Measurements from ENCODE around the gene RAB21.

RAB21 gene

GRCh38 chr12:71744522-71745300, 10.0 kb upstream of the RAB21 start:
- no peak for DNase-seq
- Histone ChIP-seq H3K27ac (no peak overlapping the region), H3K27me3 (ENCODE audit: insufficient read depth, low read depth, severe bottlenecking) (no peaks in the 10 kb centered on the region), H3K4me3 (ENCODE audit: low read depth, low read length) (no peak overlapping the region), H3K36me3 (no peaks in the 10 kb centered on the region), H3K9me3 (ENCODE audit: severe bottlenecking) (no peaks in the 10 kb centered on the region)
- no peak for TF ChIP-seq CTCF (IDR thresholded peaks at IDR 0.05; ENCODE audit: low read depth, low read length)

- TF ChIP-seq CTCF (IDR thresholded peaks at IDR 0.05; ENCODE audit: low read depth, low read length) = peak; percentile 57
- DNase-seq = peak; percentile 24
Observed at GRCh38 chr12:71746974-71747611, 7.6 kb upstream of the RAB21 start.

GRCh38 chr12:71748081-71748850, 6.4 kb upstream of the RAB21 start:
- DNase-seq = no peak
- no peak for TF ChIP-seq CTCF (IDR thresholded peaks at IDR 0.05; ENCODE audit: low read depth, low read length)
- H3K36me3 ChIP-seq = no peaks in the 10 kb centered on the region
- H3K27me3 ChIP-seq (ENCODE audit: insufficient read depth, low read depth, severe bottlenecking) = no peaks in the 10 kb centered on the region
- H3K9me3 ChIP-seq (ENCODE audit: severe bottlenecking) = no peaks in the 10 kb centered on the region
- H3K27ac ChIP-seq = no peak overlapping the region
- no peak overlapping the region for H3K4me3 ChIP-seq (ENCODE audit: low read depth, low read length)

More at GRCh38 chr12:71746974-71747611, 7.6 kb upstream of the RAB21 start:
- H3K27me3 ChIP-seq (ENCODE audit: insufficient read depth, low read depth, severe bottlenecking) = no peaks in the 10 kb centered on the region
- no peaks in the 10 kb centered on the region for H3K9me3 ChIP-seq (ENCODE audit: severe bottlenecking)
- H3K36me3 ChIP-seq = no peaks in the 10 kb centered on the region
- H3K4me3 ChIP-seq (ENCODE audit: low read depth, low read length) = no peak overlapping the region
- no peak overlapping the region for H3K27ac ChIP-seq

GRCh38 chr12:71749666-71750065, 5.0 kb upstream of the RAB21 start:
- TF ChIP-seq CTCF (IDR thresholded peaks at IDR 0.05; ENCODE audit: low read depth, low read length) = no peak
- Histone ChIP-seq H3K27me3 (ENCODE audit: insufficient read depth, low read depth, severe bottlenecking) (no peaks in the 10 kb centered on the region), H3K36me3 (no peaks in the 10 kb centered on the region), H3K4me3 (ENCODE audit: low read depth, low read length) (no peak overlapping the region), H3K27ac (no peak overlapping the region), H3K9me3 (ENCODE audit: severe bottlenecking) (no peaks in the 10 kb centered on the region)
- DNase-seq = no peak

GRCh38 chr12:71752891-71753290, 1.8 kb upstream of the RAB21 start:
- no peak for DNase-seq
- no peak for TF ChIP-seq CTCF (IDR thresholded peaks at IDR 0.05; ENCODE audit: low read depth, low read length)
- Histone ChIP-seq H3K36me3 (peaks cover 12% of the 10 kb centered on the region), H3K4me3 (ENCODE audit: low read depth, low read length) (no peak overlapping the region), H3K27me3 (ENCODE audit: insufficient read depth, low read depth, severe bottlenecking) (no peaks in the 10 kb centered on the region), H3K9me3 (ENCODE audit: severe bottlenecking) (no peaks in the 10 kb centered on the region), H3K27ac (no peak overlapping the region)
